Parathyroid adenoma (tissue), 2 donors: ENCODE measurements around the gene ANKEF1.
A peak's percentile ranks its signal among the peaks of the same experiment; 100 is the strongest.
"Not testable (repeated sequence)": the region's sequence is repeated elsewhere in the genome, so short reads cannot be mapped to it uniquely, and the experiment has no call there.

Source experiments
- H2AFZ ChIP-seq: fragments of 300-600 bp; sonication (generic); one replicate; pipeline ENCODE4 v1.7.0; 2017; ENCODE audit warnings: antibody characterized with exemption, mild to moderate bottlenecking
- H3K27ac ChIP-seq: fragments of 300-600 bp; sonication (generic); one replicate; pipeline ENCODE4 v1.7.0; 2017
- H3K27me3 ChIP-seq: fragments of 300-600 bp; sonication (generic); one replicate; pipeline ENCODE4 v1.7.0; 2017; ENCODE audit warnings: low read length; ENCODE audit not compliant: control insufficient read depth, insufficient read depth
- H3K36me3 ChIP-seq: fragments of 300-600 bp; sonication (generic); one replicate; pipeline ENCODE4 v1.7.0; 2017; ENCODE audit warnings: low read length; ENCODE audit not compliant: control insufficient read depth, insufficient read depth
- H3K4me1 ChIP-seq: fragments of 300-600 bp; sonication (generic); one replicate; pipeline ENCODE4 v1.7.0; 2017; ENCODE audit warnings: control low read depth
- H3K4me2 ChIP-seq: fragments of 300-600 bp; sonication (generic); one replicate; pipeline ENCODE4 v1.7.0; 2017; ENCODE audit warnings: low read length
- H3K4me3 ChIP-seq: fragments of 300-600 bp; sonication (generic); one replicate; pipeline ENCODE4 v1.7.0; 2017; ENCODE audit warnings: low read depth, low read length
- H3K79me2 ChIP-seq: fragments of 300-600 bp; sonication (generic); one replicate; pipeline ENCODE4 v1.7.0; 2017; ENCODE audit warnings: control low read depth
- H3K9ac ChIP-seq: fragments of 300-600 bp; sonication (generic); one replicate; pipeline ENCODE4 v1.7.0; 2017; ENCODE audit warnings: mild to moderate bottlenecking
- H3K9me3 ChIP-seq: fragments of 300-600 bp; sonication (generic); one replicate; pipeline ENCODE4 v1.7.0; 2017; ENCODE audit warnings: low read length; ENCODE audit not compliant: control insufficient read depth
- TF ChIP-seq, protein P1 (sequence below): fragments of 300-600 bp; sonication (generic); IDR thresholded peaks from one replicate; pipeline ENCODE4 v1.7.0; 2017; ENCODE audit warnings: antibody characterized with exemption, mild to moderate bottlenecking
- donor health status: primary hyperparathyroidism.

The ANKEF1 gene

DNA sequence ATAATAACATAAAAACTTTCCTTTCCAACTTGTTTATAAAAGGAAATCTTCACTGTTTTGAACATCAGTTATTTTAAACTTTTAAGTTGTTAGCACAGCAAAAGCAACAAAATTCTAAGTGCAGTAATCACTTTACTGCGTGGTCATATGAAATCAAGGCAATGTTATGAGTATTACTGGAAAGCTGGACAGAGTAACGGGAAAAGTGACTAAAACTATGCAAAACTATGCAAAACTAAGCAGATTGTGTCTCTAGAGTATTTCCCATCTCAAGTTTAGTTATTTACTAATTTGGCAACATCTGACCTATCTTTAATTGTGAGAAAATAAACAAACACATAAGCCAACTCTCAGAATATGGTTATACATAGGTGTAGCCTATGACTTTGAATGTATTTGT is 10.9 kb upstream of the ANKEF1 start:
- Histone ChIP-seq H3K36me3 (no peaks in the 10 kb centered on the region), H3K27ac (no peak overlapping the region), H3K4me1 (no peaks in the 10 kb centered on the region), H3K27me3 (no peaks in the 10 kb centered on the region), H3K9me3 (no peaks in the 10 kb centered on the region), H3K4me3 (no peak overlapping the region), H3K4me2 (no peak overlapping the region), H3K79me2 (no peaks in the 10 kb centered on the region), H3K9ac (no peak overlapping the region), H2AFZ (no peak overlapping the region)
- TF ChIP-seq, protein P1, sequence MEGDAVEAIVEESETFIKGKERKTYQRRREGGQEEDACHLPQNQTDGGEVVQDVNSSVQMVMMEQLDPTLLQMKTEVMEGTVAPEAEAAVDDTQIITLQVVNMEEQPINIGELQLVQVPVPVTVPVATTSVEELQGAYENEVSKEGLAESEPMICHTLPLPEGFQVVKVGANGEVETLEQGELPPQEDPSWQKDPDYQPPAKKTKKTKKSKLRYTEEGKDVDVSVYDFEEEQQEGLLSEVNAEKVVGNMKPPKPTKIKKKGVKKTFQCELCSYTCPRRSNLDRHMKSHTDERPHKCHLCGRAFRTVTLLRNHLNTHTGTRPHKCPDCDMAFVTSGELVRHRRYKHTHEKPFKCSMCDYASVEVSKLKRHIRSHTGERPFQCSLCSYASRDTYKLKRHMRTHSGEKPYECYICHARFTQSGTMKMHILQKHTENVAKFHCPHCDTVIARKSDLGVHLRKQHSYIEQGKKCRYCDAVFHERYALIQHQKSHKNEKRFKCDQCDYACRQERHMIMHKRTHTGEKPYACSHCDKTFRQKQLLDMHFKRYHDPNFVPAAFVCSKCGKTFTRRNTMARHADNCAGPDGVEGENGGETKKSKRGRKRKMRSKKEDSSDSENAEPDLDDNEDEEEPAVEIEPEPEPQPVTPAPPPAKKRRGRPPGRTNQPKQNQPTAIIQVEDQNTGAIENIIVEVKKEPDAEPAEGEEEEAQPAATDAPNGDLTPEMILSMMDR, result no peak

DNA sequence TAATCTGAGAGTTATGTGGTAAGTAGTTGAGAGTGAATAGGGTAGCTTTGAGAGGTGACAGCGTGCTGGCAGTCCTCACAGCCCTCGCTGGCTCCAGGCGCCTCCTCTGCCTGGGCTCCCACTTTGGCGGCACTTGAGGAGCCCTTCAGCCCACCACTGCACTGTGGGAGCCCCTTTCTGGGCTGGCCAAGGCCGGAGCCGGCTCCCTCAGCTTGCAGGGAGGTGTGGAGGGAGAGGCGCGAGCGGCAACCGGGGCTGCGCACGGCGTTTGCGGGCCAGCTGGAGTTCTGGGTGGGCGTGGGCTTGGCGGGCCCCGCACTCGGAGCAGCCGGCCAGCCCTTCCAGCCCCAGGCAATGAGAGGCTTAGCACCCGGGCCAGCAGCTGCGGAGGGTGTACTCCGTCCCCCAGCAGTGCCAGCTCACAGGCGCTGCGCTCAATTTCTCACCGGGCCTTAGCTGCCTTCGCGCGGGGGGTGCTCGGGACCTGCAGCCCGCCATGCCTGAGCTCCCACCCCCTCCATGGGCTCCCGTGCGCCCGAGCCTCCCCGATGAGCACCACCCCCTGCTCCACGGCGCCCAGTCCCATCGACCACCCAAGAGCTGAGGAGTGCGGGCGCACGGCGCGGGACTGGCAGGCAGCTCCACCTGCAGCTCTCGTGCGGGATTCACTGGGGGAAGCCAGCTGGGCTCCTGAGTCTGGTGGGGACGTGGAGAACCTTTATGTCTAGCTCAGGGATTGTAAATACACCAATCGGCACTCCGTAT is 3.2 kb upstream of the ANKEF1 start:
- not testable (repeated sequence) for H3K27ac ChIP-seq, H3K4me1 ChIP-seq, H3K9me3 ChIP-seq, H3K79me2 ChIP-seq, H3K36me3 ChIP-seq, H3K4me3 ChIP-seq, H3K4me2 ChIP-seq, H3K27me3 ChIP-seq, H2AFZ ChIP-seq, H3K9ac ChIP-seq

DNA sequence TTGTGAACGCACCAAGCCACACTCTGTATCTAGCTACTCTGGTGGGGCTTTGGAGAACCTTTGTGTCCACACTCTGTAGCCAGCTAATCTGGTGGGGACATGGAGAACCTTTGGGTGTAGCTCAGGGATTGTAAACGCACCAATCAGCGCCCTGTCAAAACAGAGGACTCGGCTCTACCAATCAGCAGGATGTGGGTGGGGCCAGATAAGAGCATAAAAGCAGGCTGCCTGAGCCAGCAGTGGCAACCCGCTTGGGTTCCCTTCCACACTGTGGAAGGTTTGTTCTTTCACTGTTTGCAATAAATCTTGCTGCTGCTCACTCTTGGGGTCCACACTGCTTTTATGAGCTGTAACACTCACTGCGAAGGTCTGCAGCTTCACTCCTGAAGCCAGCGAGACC is 2.5 kb upstream of the ANKEF1 start:
- H3K27ac ChIP-seq, H3K36me3 ChIP-seq, H3K4me1 ChIP-seq, H3K4me3 ChIP-seq, H3K4me2 ChIP-seq, H3K9ac ChIP-seq, H3K9me3 ChIP-seq, H2AFZ ChIP-seq, H3K79me2 ChIP-seq, H3K27me3 ChIP-seq: not testable (repeated sequence)

DNA sequence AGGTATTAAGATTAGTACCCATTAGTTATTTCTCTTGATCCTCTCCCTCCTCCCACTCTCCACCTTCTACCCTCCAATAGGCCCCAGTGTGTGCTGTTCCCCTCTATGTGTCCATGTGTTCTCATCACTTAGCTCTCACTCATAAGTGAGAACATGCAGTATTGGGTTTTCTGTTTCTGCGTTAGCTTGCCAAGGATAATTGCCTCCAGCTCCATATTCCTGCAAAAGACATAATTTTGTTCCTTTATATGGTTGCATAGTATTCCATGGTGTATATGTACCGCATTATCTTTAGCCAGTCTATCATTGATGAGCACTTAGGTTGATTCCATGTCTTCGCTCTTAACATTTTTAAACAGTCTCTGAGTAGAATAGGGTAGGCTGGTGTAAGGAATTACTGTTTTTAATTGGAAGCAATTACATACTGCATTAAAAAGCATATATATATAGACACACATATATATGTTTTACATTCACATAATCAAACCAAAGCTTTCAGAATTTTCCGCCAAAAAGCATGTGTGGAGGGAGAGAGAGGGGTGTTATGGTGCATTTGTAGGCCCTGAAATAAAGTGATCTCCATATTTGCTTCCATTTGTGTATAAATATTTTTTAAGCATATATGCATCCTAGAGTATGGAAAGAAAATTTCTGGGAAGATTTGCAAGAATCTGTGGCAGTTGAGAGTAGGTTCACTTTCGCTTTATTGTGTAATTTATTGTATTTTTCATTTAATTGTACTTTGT is 709 bp upstream of the ANKEF1 start:
- Histone ChIP-seq H3K4me2 (no peak overlapping the region), H3K9me3 (no peaks in the 10 kb centered on the region), H3K27ac (no peak overlapping the region), H3K27me3 (no peaks in the 10 kb centered on the region), H3K4me1 (peaks cover 3% of the 10 kb centered on the region), H3K4me3 (no peak overlapping the region), H3K9ac (no peak overlapping the region), H2AFZ (peak overlapping the region; percentile 41), H3K79me2 (no peaks in the 10 kb centered on the region), H3K36me3 (no peaks in the 10 kb centered on the region)
- TF ChIP-seq, protein P1, result no peak

DNA sequence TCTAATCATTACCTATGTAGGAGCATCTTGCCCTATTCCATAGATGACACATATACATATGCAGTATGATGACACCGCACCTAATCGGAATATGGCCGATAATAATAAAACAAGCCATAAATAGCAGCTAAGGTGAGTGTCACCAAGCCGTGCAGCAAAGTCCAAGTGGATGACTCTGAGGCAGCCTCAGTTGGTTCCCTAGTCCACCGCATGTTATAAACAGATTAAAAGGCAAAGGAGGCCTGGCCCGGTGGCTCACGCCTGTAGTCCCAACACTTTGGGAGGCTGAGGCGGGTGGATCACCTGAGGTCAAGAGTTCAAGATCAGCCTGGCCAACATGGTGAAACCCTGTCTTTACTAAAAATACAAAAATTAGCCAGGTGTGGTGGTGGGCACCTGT is 1.5 kb downstream of the ANKEF1 start:
- H3K4me3 ChIP-seq, H3K9ac ChIP-seq, H3K4me1 ChIP-seq, H2AFZ ChIP-seq, H3K27ac ChIP-seq, H3K79me2 ChIP-seq, H3K4me2 ChIP-seq, H3K9me3 ChIP-seq, H3K36me3 ChIP-seq, H3K27me3 ChIP-seq: not testable (repeated sequence)

DNA sequence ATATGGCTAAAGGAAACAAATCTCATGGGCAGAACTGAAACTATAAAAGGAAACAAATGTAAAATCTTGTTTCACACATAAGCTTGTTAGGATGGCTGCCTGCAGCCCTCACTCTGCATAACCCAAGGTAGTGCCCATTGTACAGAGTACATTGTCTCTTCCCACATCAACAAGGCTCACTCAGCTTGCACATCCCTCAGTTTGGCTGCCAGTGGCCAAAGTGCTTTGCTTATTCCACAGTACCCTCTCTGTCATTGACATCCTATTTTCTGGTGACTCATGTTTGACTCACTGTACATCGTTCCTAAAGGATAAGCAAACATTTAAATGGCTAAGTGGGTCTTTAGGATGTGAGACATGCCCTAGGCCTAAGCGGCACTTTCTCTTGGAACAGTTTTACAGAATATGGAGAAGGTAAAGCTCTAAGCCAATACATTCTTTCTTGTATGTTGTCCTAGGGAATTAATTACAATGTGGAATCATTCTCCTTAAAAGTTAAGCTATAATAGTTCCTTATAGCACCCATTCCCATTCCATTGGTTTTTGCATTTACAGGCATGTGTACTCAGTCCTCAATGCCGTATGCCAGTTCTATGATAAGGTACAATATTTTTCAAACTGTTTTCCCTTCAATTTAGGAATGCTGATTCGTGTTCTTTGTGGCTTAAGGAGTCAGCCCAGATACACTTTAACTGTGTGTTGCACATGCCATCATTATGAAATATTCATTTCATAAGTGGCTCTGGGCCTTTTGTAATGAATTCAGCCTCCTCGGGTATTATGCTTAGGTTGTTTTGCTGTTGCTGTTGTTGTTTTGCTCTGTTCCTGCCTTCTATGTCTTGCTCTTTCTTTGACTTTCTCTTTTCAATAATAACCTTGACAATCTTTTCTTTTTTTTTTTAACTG is 5.5 kb downstream of the ANKEF1 start:
- Histone ChIP-seq H3K27me3 (no peaks in the 10 kb centered on the region), H3K9me3 (no peaks in the 10 kb centered on the region), H3K27ac (no peak overlapping the region), H2AFZ (no peak overlapping the region), H3K4me2 (no peak overlapping the region), H3K4me3 (no peak overlapping the region), H3K4me1 (peaks cover 3% of the 10 kb centered on the region), H3K36me3 (no peaks in the 10 kb centered on the region), H3K9ac (no peak overlapping the region), H3K79me2 (no peaks in the 10 kb centered on the region)
- TF ChIP-seq, protein P1, result no peak
